ENCODE measurements around the gene FAAP20.

- TF ChIP-seq POLR2A (IDR thresholded peaks at IDR 0.05) (no peak), CTCF (IDR thresholded peaks at IDR 0.05) (no peak)
Observed at GRCh38 chr1:2168090-2168489, 26.5 kb downstream of the FAAP20 start.
